ENCODE results near the gene AGBL4. TPM values are rescaled to one million over a fixed set of nuclear protein-coding genes. Genes with fewer than 3 reads are reported as not detected.

The AGBL4 gene
- total and polyA plus RNA-seq, 2 of the 4 experiments (the other 2 are of a cell fraction): not detected

DNA sequence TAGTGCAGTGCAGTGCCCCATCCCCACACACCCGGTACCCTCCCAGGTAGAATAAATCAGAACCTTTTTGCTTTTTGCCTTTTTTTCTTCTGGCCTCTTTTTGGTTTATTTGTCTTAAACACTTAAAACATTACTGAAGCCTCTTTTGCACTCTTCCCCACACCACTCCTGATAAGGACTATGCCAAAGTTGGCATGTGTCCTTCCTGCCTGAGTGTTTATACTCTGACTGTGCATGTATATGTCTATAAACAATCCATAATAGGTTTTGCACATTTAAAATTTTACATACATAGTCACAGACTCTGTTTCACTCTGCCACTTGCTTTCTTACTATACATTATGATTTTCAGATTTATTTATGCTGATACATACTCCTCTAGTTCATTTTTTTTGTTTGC, 1306.7 kb downstream of the AGBL4 start:
- Histone ChIP-seq H3K36me3 (ENCODE audit: control insufficient read depth, insufficient read depth, low read length) (no peaks in the 10 kb centered on the region), H2BK5ac (ENCODE audit: low read depth, low read length, poor library complexity, severe bottlenecking) (no peak overlapping the region), H3K4me1 (ENCODE audit: control insufficient read depth, insufficient read depth, low read length) (no peaks in the 10 kb centered on the region), H3K27me3 (ENCODE audit: control insufficient read depth, insufficient read depth, low read length) (no peaks in the 10 kb centered on the region), H3K56ac (ENCODE audit: extremely low read depth, insufficient read depth, low read length) (no peak overlapping the region), H2BK20ac (ENCODE audit: low read depth, low read length) (no peak overlapping the region), H3K4me3 (ENCODE audit: insufficient read depth, low read depth, low read length) (no peak overlapping the region), H3K9me3 (ENCODE audit: control insufficient read depth, insufficient read depth, low read length) (no peaks in the 10 kb centered on the region), H2AK9ac (replicated peaks; ENCODE audit: low read depth, low read length, poor library complexity) (no peak overlapping the region), H3K9me1 (ENCODE audit: insufficient read depth, low read length) (no peaks in the 10 kb centered on the region), H4K8ac (ENCODE audit: low read depth in 2 of 2, low read length in 2 of 2) (no peak overlapping the region), H3K4me2 (ENCODE audit: low read depth, low read length) (no peak overlapping the region), H2AFZ (replicated peaks; ENCODE audit: low read length, poor library complexity) (no peak overlapping the region), H3K18ac (ENCODE audit: low read depth, low read length) (no peak overlapping the region), H4K5ac (ENCODE audit: low read depth, low read length) (no peak overlapping the region), H2AK5ac (ENCODE audit: low read depth, low read length) (no peak overlapping the region), H3K14ac (replicated peaks; ENCODE audit: low read depth, low read length) (no peak overlapping the region), H3K79me1 (ENCODE audit: low read depth in 1 of 2, low read length in 2 of 2) (no peaks in the 10 kb centered on the region), H4K91ac (ENCODE audit: insufficient read depth, low read depth, low read length) (no peak overlapping the region), H3K27ac (ENCODE audit: insufficient read depth, low read length) (no peak overlapping the region), H3K4ac (ENCODE audit: low read depth, low read length) (no peak overlapping the region), H3K23ac (ENCODE audit: low read depth, low read length) (no peak overlapping the region), H2BK120ac (ENCODE audit: low read depth, low read length) (no peak overlapping the region), H3K9ac (ENCODE audit: low read depth, low read length) (no peak overlapping the region), H4K20me1 (ENCODE audit: insufficient read depth, low read length) (no peaks in the 10 kb centered on the region), H2BK15ac (ENCODE audit: low read depth, low read length) (no peak overlapping the region)
- dilution Hi-C loops (cut with HindIII; ENCODE audit: low sequenced_read_pairs, unreplicated experiment): no loop called here
- ChIA-PET CTCF (no interaction called here), POLR2A (ENCODE audit: unreplicated experiment) (no interaction called here)
- no peak for ATAC-seq (ENCODE audit: low read depth)
- DNase-seq: no peak
- no TSS peak for BruUV-seq (replicated peaks)
- TF ChIP-seq BHLHE40 (IDR thresholded peaks at IDR 0.05; ENCODE audit: low read depth, low read length) (no peak), RAD21 (IDR thresholded peaks at IDR 0.05; ENCODE audit: low read length) (no peak), CEBPB (IDR thresholded peaks at IDR 0.05; ENCODE audit: low read depth, low read length) (no peak), POLR2A (IDR thresholded peaks at IDR 0.05; ENCODE audit: low read depth, low read length) (no peak), CHD1 (IDR thresholded peaks at IDR 0.05; ENCODE audit: low read depth, low read length) (no peak), USF2 (IDR thresholded peaks at IDR 0.05; ENCODE audit: low read depth, low read length) (no peak)
- TF ChIP-seq, protein P1, sequence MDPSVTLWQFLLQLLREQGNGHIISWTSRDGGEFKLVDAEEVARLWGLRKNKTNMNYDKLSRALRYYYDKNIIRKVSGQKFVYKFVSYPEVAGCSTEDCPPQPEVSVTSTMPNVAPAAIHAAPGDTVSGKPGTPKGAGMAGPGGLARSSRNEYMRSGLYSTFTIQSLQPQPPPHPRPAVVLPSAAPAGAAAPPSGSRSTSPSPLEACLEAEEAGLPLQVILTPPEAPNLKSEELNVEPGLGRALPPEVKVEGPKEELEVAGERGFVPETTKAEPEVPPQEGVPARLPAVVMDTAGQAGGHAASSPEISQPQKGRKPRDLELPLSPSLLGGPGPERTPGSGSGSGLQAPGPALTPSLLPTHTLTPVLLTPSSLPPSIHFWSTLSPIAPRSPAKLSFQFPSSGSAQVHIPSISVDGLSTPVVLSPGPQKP (IDR thresholded peaks at IDR 0.05; ENCODE audit: borderline replicate concordance, low read depth, low read length): no peak
- TF ChIP-seq, protein P2, sequence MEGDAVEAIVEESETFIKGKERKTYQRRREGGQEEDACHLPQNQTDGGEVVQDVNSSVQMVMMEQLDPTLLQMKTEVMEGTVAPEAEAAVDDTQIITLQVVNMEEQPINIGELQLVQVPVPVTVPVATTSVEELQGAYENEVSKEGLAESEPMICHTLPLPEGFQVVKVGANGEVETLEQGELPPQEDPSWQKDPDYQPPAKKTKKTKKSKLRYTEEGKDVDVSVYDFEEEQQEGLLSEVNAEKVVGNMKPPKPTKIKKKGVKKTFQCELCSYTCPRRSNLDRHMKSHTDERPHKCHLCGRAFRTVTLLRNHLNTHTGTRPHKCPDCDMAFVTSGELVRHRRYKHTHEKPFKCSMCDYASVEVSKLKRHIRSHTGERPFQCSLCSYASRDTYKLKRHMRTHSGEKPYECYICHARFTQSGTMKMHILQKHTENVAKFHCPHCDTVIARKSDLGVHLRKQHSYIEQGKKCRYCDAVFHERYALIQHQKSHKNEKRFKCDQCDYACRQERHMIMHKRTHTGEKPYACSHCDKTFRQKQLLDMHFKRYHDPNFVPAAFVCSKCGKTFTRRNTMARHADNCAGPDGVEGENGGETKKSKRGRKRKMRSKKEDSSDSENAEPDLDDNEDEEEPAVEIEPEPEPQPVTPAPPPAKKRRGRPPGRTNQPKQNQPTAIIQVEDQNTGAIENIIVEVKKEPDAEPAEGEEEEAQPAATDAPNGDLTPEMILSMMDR (conservative IDR thresholded peaks at IDR 0.05; ENCODE audit: low read depth, low read length): no peak
- WGBS, 2 experiments (ENCODE audit: extremely low coverage in 2 of 2, insufficient read length in 1 of 2): no CpG with 5 or more reads among the region's 1 CpG
- in situ Hi-C loops (cut with MboI; ENCODE audit: low sequenced_read_pairs): no loop called here
- intact Hi-C loops (cut with micrococcal nuclease): no loop called here
